HepG2 (cell line): ENCODE measurements around the gene VASH2. TPM values are rescaled to one million over a fixed set of nuclear protein-coding genes. Genes with fewer than 3 reads are reported as not detected.
"Not testable (repeated sequence)": the region's sequence is repeated elsewhere in the genome, so short reads cannot be mapped to it uniquely, and the experiment has no call there.

Experiments used
- ATAC-seq: fragments of 200-7000 bp; cut with Tn5 transposase; 3 replicates; pipeline ENCODE4 v1.9.1; 2020; ENCODE audit warnings: mild to moderate bottlenecking, moderate library complexity
- BruUV-seq: library from RNA; stranded (reverse); fragments of 400-500 nt; replicated peaks from 2 replicates; lab custom pipeline; 2021; lab: Mats Ljungman, UMichigan
- CTCF ChIA-PET: fragments of 300-600 bp; formaldehyde crosslinking; extraction: SDS; loops from one replicate; lab custom pipeline; 2021; ENCODE audit warnings: low total read pairs, inconsistent platforms, low intra/inter-chr PET ratio; lab: Yijun Ruan, JAX
- POLR2A ChIA-PET: fragments of 350-600 bp; sonication (Branson Sonifier 250); formaldehyde crosslinking; loops from one replicate; lab custom pipeline; 2020; ENCODE audit warnings: antibody characterized with exemption, inconsistent platforms; lab: Yijun Ruan, JAX
- DNase-seq: peaks from one replicate; pipeline ENCODE4 v3.0.0-alpha.2; 2015; ENCODE audit warnings: low spot score
- FAIRE-seq: peaks from 3 replicates; lab custom pipeline; 2011; peaks lifted over from hg19 to GRCh38; lab: Jason Lieb, UNC
- H2AFZ ChIP-seq: one replicate; pipeline ENCODE4 v1.6.1; 2011; ENCODE audit warnings: low read length, inconsistent platforms
- H3K27ac ChIP-seq: fragments of 300-600 bp; 3 replicates; pipeline ENCODE4 v1.8.0; 2011; ENCODE audit warnings: mixed run types, mild to moderate bottlenecking, mixed read lengths, low read length, inconsistent platforms; ENCODE audit not compliant: insufficient read depth; ENCODE audit errors: extremely low read length
- H3K27me3 ChIP-seq, 2 experiments: fragments of 200-600 bp in 1 of 2; 2 replicates in 1 of 2; 3 replicates in 1 of 2; pipeline versions ENCODE4 v1.6.0 to v1.8.0; 2011; ENCODE audit warnings: low read length in 2 of 2, mild to moderate bottlenecking in 2 of 2, moderate library complexity in 2 of 2, inconsistent platforms in 1 of 2; ENCODE audit not compliant: insufficient read depth in 2 of 2, control insufficient read depth in 1 of 2
- H3K36me3 ChIP-seq, 2 experiments: fragments of 200-600 bp in 1 of 2; replicated peaks in 1 of 2; 2 replicates in 1 of 2; 3 replicates in 1 of 2; pipeline versions ENCODE4 v1.5.1 to v1.8.0; 2011; ENCODE audit warnings: low read length in 2 of 2, inconsistent platforms in 1 of 2; ENCODE audit not compliant: insufficient read depth in 2 of 2, control insufficient read depth in 1 of 2
- H3K4me1 ChIP-seq: 2 replicates; pipeline ENCODE4 v1.5.1; 2012; ENCODE audit warnings: low read length, inconsistent platforms; ENCODE audit not compliant: insufficient read depth
- H3K4me2 ChIP-seq: 2 replicates; pipeline ENCODE4 v1.6.0; 2011; ENCODE audit warnings: low read depth, low read length, inconsistent platforms
- H3K4me3 ChIP-seq, 3 experiments: fragments of 200-600 bp in 1 of 3; sonication (generic), shearing (Covaris generic) in 1 of 3; replicated peaks in 1 of 3; 2 replicates each; pipeline ENCODE4 v1.5.1; 2011 to 2016; ENCODE audit warnings: low read length in 3 of 3, inconsistent platforms in 2 of 3, low read depth in 2 of 3, mild to moderate bottlenecking in 2 of 3, control low read depth in 1 of 3, mixed read lengths in 1 of 3; ENCODE audit not compliant: insufficient read depth in 1 of 3
- H3K79me2 ChIP-seq: one replicate; pipeline ENCODE4 v1.6.1; 2011; ENCODE audit warnings: low read length, inconsistent platforms; ENCODE audit not compliant: insufficient read depth
- H3K9ac ChIP-seq: 2 replicates; pipeline ENCODE4 v1.6.0; 2011; ENCODE audit warnings: mild to moderate bottlenecking, low read depth, low read length, inconsistent platforms; ENCODE audit not compliant: insufficient read depth
- H3K9me3 ChIP-seq: 2 replicates; pipeline ENCODE4 v1.5.1; 2012; ENCODE audit warnings: mild to moderate bottlenecking, low read length
- H4K20me1 ChIP-seq: 2 replicates; pipeline ENCODE4 v1.6.0; 2011; ENCODE audit warnings: inconsistent platforms, mild to moderate bottlenecking, low read length, moderate library complexity; ENCODE audit not compliant: insufficient read depth
- CEBPB ChIP-seq: IDR thresholded peaks from 2 replicates; pipeline ENCODE4 v1.6.1; 2011; ENCODE audit warnings: low read depth, low read length, improper control_type of control experiment, borderline replicate concordance
- CHCHD3 ChIP-seq: sonication (generic); formaldehyde crosslinking; IDR thresholded peaks from 2 replicates; pipeline ENCODE4 v1.8.0; 2022; ENCODE audit warnings: mild to moderate bottlenecking, missing genetic modification reagents, moderate library complexity
- WGBS: methylation state at CpG from one replicate; pipeline ENCODE4 v1.1.6; 2017; ENCODE audit warnings: low lambda C conversion rate; 5-methylcytosine and 5-hydroxymethylcytosine counted together
- in situ Hi-C: cut with HindIII; loops from 2 replicates; pipeline ENCODE4 v1.10.0; 2017; ENCODE audit warnings: low pct_unique_long_range_greater_than_20kb; ENCODE audit not compliant: extremely low pct_ligation_motif_present
- intact Hi-C: fragments of 100-400 bp; cut with micrococcal nuclease; formaldehyde crosslinking; loops from one replicate; pipeline ENCODE4 v1.10.0; 2022; ENCODE audit not compliant: unreplicated experiment
- polyA plus RNA-seq, 8 experiments: library from polyadenylated mRNA; depleted of rRNA in 3 of 8; stranded (reverse) in 7 of 8; unstranded in 1 of 8; fragments of >200 nt; fragmentation: Illumina TruSeq in 4 of 8; extraction: Trizol in 4 of 8; gene quantifications; 2 replicates each; pipeline versions ENCODE4 v1.2.1 to v1.2.3, GENCODE V29; 2011 to 2016; ENCODE audit warnings: low read depth in 4 of 8, missing spikeins in 1 of 8, mixed read lengths in 1 of 8; ENCODE audit not compliant: insufficient read depth in 1 of 8
- total RNA-seq, 5 experiments: library from RNA; depleted of rRNA; stranded (reverse); fragments of >200 nt; fragmentation: Illumina TruSeq; extraction: Trizol; gene quantifications; 2 replicates each; pipeline ENCODE4 v1.2.3, GENCODE V29; 2016; ENCODE audit warnings: low read depth in 1 of 5

VASH2 gene
- total and polyA plus RNA-seq, 2 of the 13 experiments (the other 11 are each of a cell fraction or from before 2014, with no cell fraction given): 0.44 to 1.00 TPM

DNA sequence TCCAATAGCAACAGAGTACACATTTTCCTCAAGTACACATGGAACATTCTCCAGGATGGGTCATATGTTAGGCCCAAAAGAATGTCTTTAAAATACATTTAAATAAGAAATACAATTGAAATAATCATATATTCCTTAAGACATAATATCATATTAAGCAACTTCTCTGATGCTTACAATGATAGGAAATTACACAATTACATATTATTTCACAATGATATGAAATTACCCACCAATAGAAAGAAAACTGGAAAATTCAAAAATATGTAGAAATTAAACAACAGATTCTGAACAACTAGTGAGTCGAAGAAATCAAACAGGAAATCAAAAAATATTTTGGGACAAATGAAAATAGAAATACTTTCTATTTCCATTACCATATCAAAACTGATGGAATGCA lies 46.7 kb upstream of the VASH2 start:
- in situ Hi-C loops: no loop called here
- BruUV-seq: no TSS peak
- TF ChIP-seq CHCHD3: no peak
- TF ChIP-seq CEBPB: 0 out of 2 replicates have a peak, but pooled peaks have one; percentile 7
- TF ChIP-seq, all 625 proteins: peak for 1
- peaks cover 11% of the 10 kb centered on the region for H3K9me3 ChIP-seq
- ChIA-PET POLR2A (no interaction called here), CTCF (no interaction called here)
- intact Hi-C loops: no loop called here
- H3K27me3 ChIP-seq: no peaks in the 10 kb centered on the region
- H3K4me2 ChIP-seq: no peak overlapping the region
- no peaks in the 10 kb centered on the region for H3K4me1 ChIP-seq
- no peak overlapping the region for H3K9ac ChIP-seq
- no peak overlapping the region for H3K4me3 ChIP-seq
- ATAC-seq (no peak), DNase-seq (no peak), FAIRE-seq (no peak)
- H4K20me1 ChIP-seq: no peaks in the 10 kb centered on the region
- whole genome bisulfite sequencing: 85% methylated on average over 1 of the region's 1 CpG
- H2AFZ ChIP-seq: no peak overlapping the region
- H3K27ac ChIP-seq: no peak overlapping the region
- H3K36me3 ChIP-seq: no peaks in the 10 kb centered on the region; a peak in 1 of 5 replicates
- no peaks in the 10 kb centered on the region for H3K79me2 ChIP-seq

DNA sequence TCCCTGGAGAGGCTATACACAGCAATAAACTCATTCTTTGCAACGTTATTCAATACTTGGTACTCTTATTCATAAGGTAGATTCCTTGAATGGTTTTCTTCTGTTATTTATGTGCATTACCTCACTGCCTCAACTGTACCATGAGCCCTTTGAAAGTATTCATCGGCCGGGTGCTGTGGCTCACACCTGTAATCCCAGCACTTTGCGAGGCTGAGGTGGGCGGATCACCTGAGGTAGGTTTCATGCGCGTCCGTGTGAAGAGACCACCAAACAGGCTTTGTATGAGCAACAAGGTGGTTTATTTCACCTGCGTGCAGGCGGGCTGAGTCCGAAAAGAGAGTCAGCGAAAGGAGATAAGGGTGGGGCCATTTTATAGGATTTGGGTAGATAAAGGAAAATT lies 42.3 kb upstream of the VASH2 start:
- POLR2A ChIA-PET, DNase-seq, FAIRE-seq, H3K79me2 ChIP-seq, H3K36me3 ChIP-seq, H3K4me3 ChIP-seq, H3K9ac ChIP-seq, in situ Hi-C loops, BruUV-seq, ATAC-seq, intact Hi-C loops, H3K4me2 ChIP-seq, H2AFZ ChIP-seq, H3K27me3 ChIP-seq, H4K20me1 ChIP-seq, H3K27ac ChIP-seq, H3K9me3 ChIP-seq, CTCF ChIA-PET, H3K4me1 ChIP-seq: not testable (repeated sequence)
- WGBS: 85% methylated on average over 12 of the region's 12 CpGs
